ENCODE data around the gene SLC39A11.

DNA sequence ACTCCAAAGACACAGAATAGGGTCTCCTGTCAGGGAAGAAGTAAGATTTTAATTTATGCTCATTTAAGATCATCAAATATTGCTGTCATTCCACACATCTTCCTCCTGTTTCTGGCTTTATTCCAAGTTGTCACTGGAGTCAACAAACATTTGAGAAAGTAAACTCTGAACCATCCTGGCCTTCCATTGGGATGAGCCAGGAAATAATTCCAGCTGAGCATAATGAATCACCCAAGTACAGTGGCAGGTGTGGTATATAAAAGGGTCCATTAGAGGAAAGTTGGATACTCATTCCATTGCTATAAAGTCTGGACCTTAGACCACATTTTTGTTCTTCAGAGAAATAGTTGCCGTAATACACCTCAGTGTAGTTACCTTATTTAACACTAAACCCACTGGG, 246.1 kb downstream of the SLC39A11 start:
- TF ChIP-seq, protein P1, sequence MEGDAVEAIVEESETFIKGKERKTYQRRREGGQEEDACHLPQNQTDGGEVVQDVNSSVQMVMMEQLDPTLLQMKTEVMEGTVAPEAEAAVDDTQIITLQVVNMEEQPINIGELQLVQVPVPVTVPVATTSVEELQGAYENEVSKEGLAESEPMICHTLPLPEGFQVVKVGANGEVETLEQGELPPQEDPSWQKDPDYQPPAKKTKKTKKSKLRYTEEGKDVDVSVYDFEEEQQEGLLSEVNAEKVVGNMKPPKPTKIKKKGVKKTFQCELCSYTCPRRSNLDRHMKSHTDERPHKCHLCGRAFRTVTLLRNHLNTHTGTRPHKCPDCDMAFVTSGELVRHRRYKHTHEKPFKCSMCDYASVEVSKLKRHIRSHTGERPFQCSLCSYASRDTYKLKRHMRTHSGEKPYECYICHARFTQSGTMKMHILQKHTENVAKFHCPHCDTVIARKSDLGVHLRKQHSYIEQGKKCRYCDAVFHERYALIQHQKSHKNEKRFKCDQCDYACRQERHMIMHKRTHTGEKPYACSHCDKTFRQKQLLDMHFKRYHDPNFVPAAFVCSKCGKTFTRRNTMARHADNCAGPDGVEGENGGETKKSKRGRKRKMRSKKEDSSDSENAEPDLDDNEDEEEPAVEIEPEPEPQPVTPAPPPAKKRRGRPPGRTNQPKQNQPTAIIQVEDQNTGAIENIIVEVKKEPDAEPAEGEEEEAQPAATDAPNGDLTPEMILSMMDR (IDR thresholded peaks at IDR 0.05 in 2 of 3, conservative IDR thresholded peaks at IDR 0.05 in 1 of 3; ENCODE audit: borderline replicate concordance in 1 of 3, insufficient read depth in 1 of 3, low read depth in 2 of 3, low read length in 2 of 3): no peak
- TF ChIP-seq ELF1 (IDR thresholded peaks at IDR 0.05; ENCODE audit: borderline replicate concordance, low read depth) (no peak), EZH2 (IDR thresholded peaks at IDR 0.05) (no peak), CEBPB (IDR thresholded peaks at IDR 0.05; ENCODE audit: low read depth) (no peak), EZH2phosphoT487 (IDR thresholded peaks at IDR 0.05; ENCODE audit: borderline replicate concordance) (no peak), POLR2A (IDR thresholded peaks at IDR 0.05; ENCODE audit: borderline replicate concordance, extremely low read depth, insufficient read depth, insufficient read length) (no peak), RAD21 (IDR thresholded peaks at IDR 0.05; ENCODE audit: low read depth) (no peak), YY1 (IDR thresholded peaks at IDR 0.05; ENCODE audit: extremely low read depth, insufficient replicate concordance, low read depth, low read length) (no peak), POLR2AphosphoS5 (IDR thresholded peaks at IDR 0.05; ENCODE audit: low read depth, low read length) (no peak)
- TF ChIP-seq, protein P2, sequence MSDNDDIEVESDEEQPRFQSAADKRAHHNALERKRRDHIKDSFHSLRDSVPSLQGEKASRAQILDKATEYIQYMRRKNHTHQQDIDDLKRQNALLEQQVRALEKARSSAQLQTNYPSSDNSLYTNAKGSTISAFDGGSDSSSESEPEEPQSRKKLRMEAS (IDR thresholded peaks at IDR 0.05): no peak
